Calu3 (cell line): ENCODE results near the gene GRHL1. TPM values are rescaled to one million over a fixed set of nuclear protein-coding genes. Genes with fewer than 3 reads are reported as not detected.

Source experiments
- BruUV-seq: library from RNA; stranded (reverse); fragments of 400-500 nt; replicated peaks from 2 replicates; lab custom pipeline; 2021; lab: Mats Ljungman, UMichigan
- CTCF ChIA-PET: fragments of 300-600 bp; sonication (Branson Sonifier 250); formaldehyde crosslinking; loops from one replicate; lab custom pipeline; 2022; ENCODE audit warnings: antibody characterized with exemption; lab: Charles Lee
- DNase-seq: peaks from one replicate; pipeline ENCODE4 v3.0.0; 2022
- H3K27ac Mint-ChIP-seq: one replicate; pipeline ENCODE4 v1.8.0; 2022; ENCODE audit warnings: mixed read lengths; ENCODE audit not compliant: unreplicated experiment
- H3K27me3 Mint-ChIP-seq: one replicate; pipeline ENCODE4 v1.8.0; 2022; ENCODE audit warnings: mixed read lengths; ENCODE audit not compliant: unreplicated experiment
- H3K36me3 Mint-ChIP-seq: one replicate; pipeline ENCODE4 v1.8.0; 2022; ENCODE audit warnings: mild to moderate bottlenecking, moderate library complexity, mixed read lengths; ENCODE audit not compliant: insufficient read depth, unreplicated experiment
- H3K4me1 Mint-ChIP-seq: one replicate; pipeline ENCODE4 v1.8.0; 2022; ENCODE audit warnings: mild to moderate bottlenecking, low read depth, mixed read lengths; ENCODE audit not compliant: unreplicated experiment
- H3K4me3 Mint-ChIP-seq: one replicate; pipeline ENCODE4 v1.8.0; 2022; ENCODE audit warnings: mild to moderate bottlenecking, low read depth, moderate library complexity, mixed read lengths; ENCODE audit not compliant: unreplicated experiment
- H3K9me3 Mint-ChIP-seq: one replicate; pipeline ENCODE4 v1.8.0; 2022; ENCODE audit warnings: low read depth, mixed read lengths; ENCODE audit not compliant: unreplicated experiment
- CTCF ChIP-seq: fragments of 200-600 bp; IDR thresholded peaks from one replicate; pipeline ENCODE4 v1.8.0; 2022; ENCODE audit warnings: antibody characterized with exemption; ENCODE audit not compliant: unreplicated experiment
- intact Hi-C: fragments of 100-400 bp; cut with micrococcal nuclease; formaldehyde crosslinking; loops from one replicate; pipeline ENCODE4 v1.10.0; 2022; ENCODE audit not compliant: unreplicated experiment
- total RNA-seq: library from RNA; stranded (reverse); gene quantifications from 2 replicates; pipeline ENCODE4 v1.2.3, GENCODE V29; 2022

GRHL1 gene
- total RNA-seq, 1 experiment from 2014 or later = 11.7 TPM

DNA sequence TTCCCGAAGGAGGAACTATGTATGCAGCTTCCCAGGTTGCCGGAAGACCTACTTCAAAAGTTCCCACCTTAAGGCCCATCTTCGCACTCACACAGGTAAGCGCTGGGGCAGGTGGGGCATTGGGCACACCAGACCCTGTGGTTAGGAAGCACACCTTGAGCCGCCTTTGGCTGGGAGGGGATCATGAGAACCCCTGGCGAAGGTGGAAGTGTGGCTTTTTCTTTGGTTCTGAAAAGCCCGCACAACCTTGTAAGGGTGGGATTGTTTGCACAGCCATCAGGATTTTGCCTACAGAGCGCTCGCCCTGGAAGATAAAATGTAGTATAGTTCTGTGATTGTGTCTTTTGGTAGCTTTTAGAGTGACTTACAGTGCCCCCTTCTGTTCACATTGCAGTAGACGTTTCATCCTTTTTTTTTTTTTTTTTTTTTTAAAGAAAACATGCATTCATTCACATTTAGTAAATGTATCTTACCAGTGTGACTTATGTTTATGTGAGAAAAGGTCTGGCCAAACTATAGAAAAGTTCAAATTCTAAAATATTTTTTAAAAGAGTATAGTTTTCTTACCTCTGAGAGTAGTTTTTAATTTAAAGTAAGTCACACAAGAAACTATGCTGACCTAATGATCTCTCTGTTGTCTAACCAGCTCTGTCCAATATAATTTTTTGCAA lies 97.1 kb downstream of the GRHL1 start:
- TSS peak; percentile 1 for BruUV-seq
- no peaks in the 10 kb centered on the region for H3K4me1 Mint-ChIP-seq
- no peak for DNase-seq
- peaks cover 15% of the 10 kb centered on the region for H3K36me3 Mint-ChIP-seq
- H3K9me3 Mint-ChIP-seq = no peaks in the 10 kb centered on the region
- CTCF ChIA-PET = interaction anchor here (0.6 to 1.4 kb wide), 10 partner anchors 24 to 836 kb away, joined by 3 to 11 read pairs (median 5); no protein-coding TSS in a partner anchor
- no peak for TF ChIP-seq CTCF
- no peak overlapping the region for H3K27ac Mint-ChIP-seq
- no peaks in the 10 kb centered on the region for H3K27me3 Mint-ChIP-seq
- intact Hi-C loops = loop anchor here (1.0 to 5.0 kb wide), 3 partner anchors 236 to 278 kb away; no protein-coding TSS in a partner anchor
- H3K4me3 Mint-ChIP-seq = no peak overlapping the region

Other genes starting within 250 kb of the GRHL1 start
- gene TAF1B, start 108.2 kb upstream of the GRHL1 start, total RNA-seq = 17.8 and 23.0 TPM in 2 replicates
- 6.9 and 10.5 TPM in 2 replicates for gene KLF11, start 91.9 kb downstream of the GRHL1 start, total RNA-seq
- 4.8 and 10.0 TPM in 2 replicates for gene CYS1, start 128.7 kb downstream of the GRHL1 start, total RNA-seq
- 154 and 168 TPM in 2 replicates for gene RRM2, start 171.0 kb downstream of the GRHL1 start, total RNA-seq